A549 treated with dexamethasone at 1 μM for 4 hours (cell line): ENCODE data around the gene POU4F1. TPM values are rescaled to one million over a fixed set of nuclear protein-coding genes. Genes with fewer than 3 reads are reported as not detected.

Source experiments
- total RNA-seq: library from RNA; stranded (reverse); fragments of 200-300 nt; extraction: Qiagen RNA extraction; gene quantifications from 5 replicates; pipeline ENCODE4 v1.2.3, GENCODE V29; 2022

POU4F1 gene, protein sequence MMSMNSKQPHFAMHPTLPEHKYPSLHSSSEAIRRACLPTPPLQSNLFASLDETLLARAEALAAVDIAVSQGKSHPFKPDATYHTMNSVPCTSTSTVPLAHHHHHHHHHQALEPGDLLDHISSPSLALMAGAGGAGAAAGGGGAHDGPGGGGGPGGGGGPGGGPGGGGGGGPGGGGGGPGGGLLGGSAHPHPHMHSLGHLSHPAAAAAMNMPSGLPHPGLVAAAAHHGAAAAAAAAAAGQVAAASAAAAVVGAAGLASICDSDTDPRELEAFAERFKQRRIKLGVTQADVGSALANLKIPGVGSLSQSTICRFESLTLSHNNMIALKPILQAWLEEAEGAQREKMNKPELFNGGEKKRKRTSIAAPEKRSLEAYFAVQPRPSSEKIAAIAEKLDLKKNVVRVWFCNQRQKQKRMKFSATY
- total RNA-seq, result 0.64 to 0.88 TPM (median 0.86 TPM) in 5 replicates

DNA sequence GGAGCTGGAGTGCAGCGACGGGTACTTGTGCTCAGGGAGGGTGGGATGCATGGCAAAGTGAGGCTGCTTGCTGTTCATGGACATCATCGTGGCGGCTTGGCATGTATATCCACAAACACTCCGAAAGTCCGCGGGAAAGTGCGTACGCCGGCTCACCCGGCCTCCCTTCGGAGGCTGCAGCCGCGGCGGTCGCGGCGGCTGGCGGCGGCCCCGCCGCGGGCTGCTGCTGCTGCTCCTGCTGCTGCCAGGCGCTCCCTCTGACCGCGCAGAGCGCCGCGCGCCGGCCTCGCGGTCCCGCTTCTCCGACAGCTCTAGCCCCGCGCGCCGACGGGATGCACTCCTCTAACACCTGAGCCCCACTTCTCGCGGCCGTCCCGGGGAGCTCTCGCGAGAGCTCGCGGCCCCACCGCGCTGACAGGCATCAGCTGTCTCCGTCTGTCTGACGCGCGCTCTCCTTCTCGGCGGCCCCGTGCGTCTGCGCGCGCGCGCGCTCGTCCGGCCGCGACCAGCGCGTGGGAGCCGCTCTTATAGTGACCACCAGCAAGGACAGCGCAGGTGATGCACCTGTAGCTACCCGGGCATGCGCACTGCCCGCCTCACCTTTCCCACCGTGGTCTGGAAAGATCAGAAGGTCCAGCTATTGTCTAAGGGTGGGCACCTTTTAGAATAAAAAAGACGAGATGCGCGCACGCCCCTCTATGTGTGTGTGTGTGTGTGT, at the start of gene POU4F1:
Gene POU4F1, minus strand, starts transcription at position 313 of the 718 bp plus-strand sequence. Its CDS starts 226 bp downstream, at position 87.

Other genes with a start within 250 kb of the POU4F1 start
- 8.5 to 10.6 TPM (median 8.9 TPM) in 5 replicates for gene OBI1, start 55.6 kb upstream of the POU4F1 start, total RNA-seq